HepG2 (cell line): Measurements from ENCODE around the gene CYBC1. TPM values are rescaled to one million over a fixed set of nuclear protein-coding genes. Genes with fewer than 3 reads are reported as not detected.

Experiments
- E2F1 ChIP-seq: sonication (generic); formaldehyde crosslinking; IDR thresholded peaks from 2 replicates; pipeline ENCODE4 v1.5.0; 2020; ENCODE audit warnings: missing genetic modification reagents
- GZF1 ChIP-seq: sonication (generic); formaldehyde crosslinking; IDR thresholded peaks from 2 replicates; pipeline ENCODE4 v1.5.1; 2020; ENCODE audit warnings: mild to moderate bottlenecking, missing genetic modification reagents
- HMGXB4 ChIP-seq, 2 experiments: sonication (generic) in 1 of 2; formaldehyde crosslinking in 1 of 2; IDR thresholded peaks; 2 replicates each; pipeline versions ENCODE4 v1.4.0 to v1.6.1; 2018 to 2020; ENCODE audit warnings: missing genetic modification reagents in 2 of 2, borderline replicate concordance in 1 of 2, low read depth in 1 of 2, mild to moderate bottlenecking in 1 of 2, missing biosample characterization in 1 of 2
- HOXA7 ChIP-seq: sonication (generic); formaldehyde crosslinking; IDR thresholded peaks from 2 replicates; pipeline ENCODE4 v1.8.1; 2022; ENCODE audit warnings: mild to moderate bottlenecking, missing genetic modification reagents, moderate library complexity
- RBFOX2 ChIP-seq: fragments of 200-400 bp; formaldehyde crosslinking; IDR thresholded peaks from 2 replicates; pipeline ENCODE4 v1.6.1; 2017; ENCODE audit warnings: low read depth, mild to moderate bottlenecking, low read length
- TRIM22 ChIP-seq: fragments of 450-650 bp; IDR thresholded peaks from 2 replicates; pipeline ENCODE4 v1.6.1; 2017
- ZNF407 ChIP-seq: sonication (generic); formaldehyde crosslinking; IDR thresholded peaks from one replicate; pipeline ENCODE4 v1.5.1; 2020; ENCODE audit warnings: mild to moderate bottlenecking, missing genetic modification reagents; ENCODE audit errors: not compliant biosample characterization
- ZNF430 ChIP-seq: sonication (generic); formaldehyde crosslinking; IDR thresholded peaks from 2 replicates; pipeline ENCODE4 v1.9.0; 2021; ENCODE audit warnings: mild to moderate bottlenecking, missing genetic modification reagents
- ZNF781 ChIP-seq: sonication (generic); formaldehyde crosslinking; IDR thresholded peaks from 2 replicates; pipeline ENCODE4 v1.5.1; 2020; ENCODE audit warnings: borderline replicate concordance, mild to moderate bottlenecking, missing genetic modification reagents; ENCODE audit errors: not compliant biosample characterization
- polyA plus RNA-seq, 8 experiments: library from polyadenylated mRNA; depleted of rRNA in 3 of 8; stranded (reverse) in 7 of 8; unstranded in 1 of 8; fragments of >200 nt; fragmentation: Illumina TruSeq in 4 of 8; extraction: Trizol in 4 of 8; gene quantifications; 2 replicates each; pipeline versions ENCODE4 v1.2.1 to v1.2.3, GENCODE V29; 2011 to 2016; ENCODE audit warnings: low read depth in 4 of 8, missing spikeins in 1 of 8, mixed read lengths in 1 of 8; ENCODE audit not compliant: insufficient read depth in 1 of 8
- total RNA-seq, 5 experiments: library from RNA; depleted of rRNA; stranded (reverse); fragments of >200 nt; fragmentation: Illumina TruSeq; extraction: Trizol; gene quantifications; 2 replicates each; pipeline ENCODE4 v1.2.3, GENCODE V29; 2016; ENCODE audit warnings: low read depth in 1 of 5
- TF ChIP-seq, protein P1 (sequence below): sonication (generic); formaldehyde crosslinking; IDR thresholded peaks from 2 replicates; pipeline ENCODE4 v1.4.0; 2020; ENCODE audit warnings: missing genetic modification reagents, borderline replicate concordance
- TF ChIP-seq, protein P2 (sequence below): sonication (generic); formaldehyde crosslinking; IDR thresholded peaks from 2 replicates; pipeline ENCODE4 v1.4.0; 2020; ENCODE audit warnings: mild to moderate bottlenecking, missing genetic modification reagents

Gene CYBC1
- total and polyA plus RNA-seq, 2 of the 13 experiments (the other 11 are each of a cell fraction or from before 2014, with no cell fraction given), result 43.4 to 44.1 TPM

DNA sequence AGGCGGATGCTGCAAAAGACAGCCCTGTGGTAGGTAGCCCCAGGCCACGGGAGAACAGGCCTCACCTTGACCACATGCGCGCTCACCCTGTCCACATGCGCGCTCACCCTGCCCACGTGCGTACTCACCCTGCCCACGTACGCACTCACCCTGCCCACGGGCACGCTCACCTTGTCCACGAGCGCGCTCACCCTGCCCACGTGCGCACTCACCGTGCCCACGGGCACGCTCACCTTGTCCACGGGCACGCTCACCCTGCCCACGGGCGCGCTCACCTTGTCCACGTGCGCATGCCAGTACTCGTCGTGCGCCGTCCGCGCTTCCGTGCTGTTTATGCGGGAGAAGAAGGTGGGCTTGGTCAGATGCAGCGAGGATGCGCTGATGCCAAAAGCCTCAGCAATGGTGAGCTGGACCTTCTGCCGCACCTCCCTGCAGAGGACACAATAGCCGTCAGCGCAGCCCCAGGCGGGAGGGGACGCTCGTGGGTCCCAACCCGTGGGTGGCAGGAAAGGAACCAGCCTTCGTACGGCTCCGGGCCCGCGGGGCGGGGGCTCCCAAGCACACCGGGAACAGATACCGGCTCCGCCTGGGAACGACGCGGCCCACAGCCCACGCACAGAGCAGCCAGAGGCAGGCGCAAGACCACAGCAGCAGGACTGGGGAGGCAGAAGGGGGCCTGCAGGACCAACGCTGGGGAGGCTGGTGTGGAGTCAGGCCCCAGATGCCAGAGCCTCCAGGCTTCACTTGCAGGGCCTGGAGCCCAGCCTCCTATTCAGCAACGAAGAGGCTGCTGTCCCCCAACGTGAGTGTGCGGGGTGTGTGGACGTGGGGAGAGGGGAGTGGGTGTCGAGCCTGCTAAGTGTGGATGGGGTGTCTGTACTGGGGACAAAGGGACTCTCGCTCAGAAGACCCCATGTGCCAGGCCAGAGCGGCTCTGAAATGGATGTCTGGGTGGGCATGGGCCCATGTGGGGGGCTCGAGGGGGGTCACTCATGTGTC lies 46.6 kb downstream of the CYBC1 start (continued):
- TF ChIP-seq HMGXB4 (CRISPR knock-in tag; IDR thresholded peaks at IDR 0.05; ENCODE audit: borderline replicate concordance in 1 of 2, low read depth in 1 of 2) (no peak), ZNF407 (CRISPR knock-in tag) (no peak), E2F1 (no peak), ZNF781 (CRISPR knock-in tag) (no peak), ZNF430 (CRISPR knock-in tag) (no peak), RBFOX2 (0 out of 2 replicates have a peak, but pooled peaks have one; percentile 24), TRIM22 (no peak), HOXA7 (no peak), GZF1 (CRISPR knock-in tag) (no peak)
- TF ChIP-seq, protein P1, sequence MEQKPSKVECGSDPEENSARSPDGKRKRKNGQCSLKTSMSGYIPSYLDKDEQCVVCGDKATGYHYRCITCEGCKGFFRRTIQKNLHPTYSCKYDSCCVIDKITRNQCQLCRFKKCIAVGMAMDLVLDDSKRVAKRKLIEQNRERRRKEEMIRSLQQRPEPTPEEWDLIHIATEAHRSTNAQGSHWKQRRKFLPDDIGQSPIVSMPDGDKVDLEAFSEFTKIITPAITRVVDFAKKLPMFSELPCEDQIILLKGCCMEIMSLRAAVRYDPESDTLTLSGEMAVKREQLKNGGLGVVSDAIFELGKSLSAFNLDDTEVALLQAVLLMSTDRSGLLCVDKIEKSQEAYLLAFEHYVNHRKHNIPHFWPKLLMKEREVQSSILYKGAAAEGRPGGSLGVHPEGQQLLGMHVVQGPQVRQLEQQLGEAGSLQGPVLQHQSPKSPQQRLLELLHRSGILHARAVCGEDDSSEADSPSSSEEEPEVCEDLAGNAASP (CRISPR knock-in tag), result no peak
- TF ChIP-seq, protein P2, sequence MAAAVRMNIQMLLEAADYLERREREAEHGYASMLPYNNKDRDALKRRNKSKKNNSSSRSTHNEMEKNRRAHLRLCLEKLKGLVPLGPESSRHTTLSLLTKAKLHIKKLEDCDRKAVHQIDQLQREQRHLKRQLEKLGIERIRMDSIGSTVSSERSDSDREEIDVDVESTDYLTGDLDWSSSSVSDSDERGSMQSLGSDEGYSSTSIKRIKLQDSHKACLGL (CRISPR knock-in tag), result 0 out of 2 replicates have a peak, but pooled peaks have one; percentile 26
